ENCODE results near the gene NEXN.
"Not testable (repeated sequence)": the region's sequence is repeated elsewhere in the genome, so short reads cannot be mapped to it uniquely, and the experiment has no call there.

NEXN gene

GRCh38 chr1:77906019-77906545 is 17.7 kb downstream of the NEXN start:
- no peak for DNase-seq (ENCODE audit: low read depth)

- no peak for DNase-seq (ENCODE audit: low read depth)
These were observed 18.2 kb downstream of the NEXN start for GRCh38 chr1:77906624-77907023.

GRCh38 chr1:77910116-77910515 is 21.7 kb downstream of the NEXN start:
- DNase-seq (ENCODE audit: low read depth) = no peak

- not testable (repeated sequence) for DNase-seq (ENCODE audit: low read depth)
These were observed 30.5 kb downstream of the NEXN start for GRCh38 chr1:77918918-77919317.

GRCh38 chr1:77925518-77925917 is 37.1 kb downstream of the NEXN start:
- DNase-seq (ENCODE audit: low read depth) = no peak

GRCh38 chr1:77925956-77926355 is 37.5 kb downstream of the NEXN start:
- no peak for DNase-seq (ENCODE audit: low read depth)

GRCh38 chr1:77926561-77927357 is 38.3 kb downstream of the NEXN start:
- no peak for DNase-seq (ENCODE audit: low read depth)

GRCh38 chr1:77927414-77927813 is 39.0 kb downstream of the NEXN start:
- DNase-seq (ENCODE audit: low read depth) = no peak

- DNase-seq (ENCODE audit: low read depth) = no peak
These were observed 41.4 kb downstream of the NEXN start for GRCh38 chr1:77929806-77930205.

- DNase-seq (ENCODE audit: low read depth) = no peak
These were observed 50.2 kb downstream of the NEXN start for GRCh38 chr1:77938651-77939050.

GRCh38 chr1:77940921-77941570 is 52.6 kb downstream of the NEXN start:
- no peak for DNase-seq (ENCODE audit: low read depth)

- no peak for DNase-seq (ENCODE audit: low read depth)
These were observed 54.1 kb downstream of the NEXN start for GRCh38 chr1:77942400-77943140.

GRCh38 chr1:77945345-77945744 is 56.9 kb downstream of the NEXN start:
- no peak for DNase-seq (ENCODE audit: low read depth)

- no peak for DNase-seq (ENCODE audit: low read depth)
These were observed 60.5 kb downstream of the NEXN start for GRCh38 chr1:77948841-77949424.

- DNase-seq (ENCODE audit: low read depth) = no peak
These were observed 62.4 kb downstream of the NEXN start for GRCh38 chr1:77950873-77951272.

- no peak for DNase-seq (ENCODE audit: low read depth)
These were observed 62.9 kb downstream of the NEXN start for GRCh38 chr1:77951328-77951727.

GRCh38 chr1:77953907-77954306 is 65.5 kb downstream of the NEXN start:
- DNase-seq (ENCODE audit: low read depth) = no peak

GRCh38 chr1:77954521-77954920 is 66.1 kb downstream of the NEXN start:
- DNase-seq (ENCODE audit: low read depth) = no peak

GRCh38 chr1:77955709-77956108 is 67.3 kb downstream of the NEXN start:
- DNase-seq (ENCODE audit: low read depth) = no peak

- DNase-seq (ENCODE audit: low read depth) = no peak
These were observed 68.0 kb downstream of the NEXN start for GRCh38 chr1:77956464-77956863.

- no peak for DNase-seq (ENCODE audit: low read depth)
These were observed 70.0 kb downstream of the NEXN start for GRCh38 chr1:77958391-77958790.

GRCh38 chr1:77958850-77959249 is 70.4 kb downstream of the NEXN start:
- DNase-seq (ENCODE audit: low read depth) = no peak

Data from activated T-cell treated with anti-CD3 and anti-CD28 coated beads for 48 hours (primary cell).